IPS-20b (cell line): ENCODE measurements around the gene BICRAL.

Experiments used
- H3K27ac ChIP-seq: one replicate; pipeline ENCODE4 v1.5.1; 2013; ENCODE audit warnings: low read length
- H3K27me3 ChIP-seq: 2 replicates; pipeline ENCODE4 v1.6.1; 2013; ENCODE audit warnings: mild to moderate bottlenecking, low read length, inconsistent platforms; ENCODE audit not compliant: insufficient read depth
- H3K36me3 ChIP-seq: 2 replicates; pipeline ENCODE4 v1.6.1; 2013; ENCODE audit warnings: low read depth, mild to moderate bottlenecking, inconsistent platforms, low read length, moderate library complexity; ENCODE audit not compliant: insufficient read depth
- H3K4me1 ChIP-seq: 2 replicates; pipeline ENCODE4 v1.6.1; 2013; ENCODE audit warnings: mild to moderate bottlenecking, control low read depth, inconsistent platforms, low read length, moderate library complexity; ENCODE audit not compliant: insufficient read depth
- H3K4me3 ChIP-seq: 2 replicates; pipeline ENCODE4 v1.5.1; 2013; ENCODE audit warnings: mild to moderate bottlenecking, low read length, inconsistent platforms
- H3K9ac ChIP-seq: 2 replicates; pipeline ENCODE4 v1.6.1; 2013; ENCODE audit warnings: low read depth, mild to moderate bottlenecking, inconsistent platforms, low read length, moderate library complexity
- H3K9me3 ChIP-seq: 2 replicates; pipeline ENCODE4 v1.6.1; 2013; ENCODE audit warnings: mild to moderate bottlenecking, low read depth, low read length, inconsistent platforms; ENCODE audit not compliant: insufficient read depth

The BICRAL gene

DNA sequence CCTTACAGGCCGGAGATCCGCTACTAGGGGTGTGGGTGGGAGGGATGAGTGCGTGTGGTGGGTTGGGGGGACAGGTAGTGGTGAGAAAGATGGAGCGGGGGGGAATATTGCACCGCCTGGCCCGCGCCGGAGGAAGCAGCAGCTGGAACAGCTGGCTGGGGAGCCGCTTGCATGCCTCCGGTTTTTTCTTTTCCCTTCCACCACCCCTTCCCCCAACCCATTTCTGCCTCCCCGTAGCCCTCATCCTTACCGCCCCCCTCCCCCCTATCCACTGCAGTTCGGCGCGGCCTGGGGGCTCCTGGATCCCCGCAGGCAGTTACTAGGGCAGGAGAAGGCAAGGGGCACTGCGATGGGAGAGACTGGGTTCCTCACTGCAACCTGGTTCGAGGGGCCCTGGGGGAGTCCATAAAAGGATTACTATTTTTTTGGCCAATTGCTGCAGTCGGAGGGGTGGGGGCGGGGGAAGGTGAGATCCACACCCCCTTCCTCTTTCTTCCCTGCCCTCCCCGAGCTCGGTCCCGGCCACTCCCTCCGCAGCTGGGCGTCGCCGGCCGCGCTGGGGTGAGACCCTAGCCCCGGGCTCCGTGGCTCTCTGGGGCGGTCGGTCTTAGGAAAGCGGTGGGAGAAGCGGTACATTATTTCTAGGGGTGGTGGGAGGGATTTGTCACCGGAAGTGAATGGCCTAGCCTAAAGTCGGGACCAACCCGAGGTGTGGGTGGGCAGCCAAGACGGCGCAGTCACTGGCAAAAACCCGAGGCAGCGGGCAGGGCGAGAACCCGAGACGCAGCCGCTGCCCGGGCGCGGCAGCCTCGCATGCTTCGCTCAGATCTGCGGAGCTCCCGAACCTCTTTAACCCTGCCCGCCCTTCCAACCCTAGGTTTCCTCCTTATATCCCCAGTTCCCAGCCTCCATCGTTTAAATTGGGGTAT is 35.1 kb upstream of the BICRAL start:
- peak overlapping the region; percentile 94 for H3K27ac ChIP-seq
- H3K4me1 ChIP-seq = peaks cover 9% of the 10 kb centered on the region
- no peaks in the 10 kb centered on the region for H3K9me3 ChIP-seq

DNA sequence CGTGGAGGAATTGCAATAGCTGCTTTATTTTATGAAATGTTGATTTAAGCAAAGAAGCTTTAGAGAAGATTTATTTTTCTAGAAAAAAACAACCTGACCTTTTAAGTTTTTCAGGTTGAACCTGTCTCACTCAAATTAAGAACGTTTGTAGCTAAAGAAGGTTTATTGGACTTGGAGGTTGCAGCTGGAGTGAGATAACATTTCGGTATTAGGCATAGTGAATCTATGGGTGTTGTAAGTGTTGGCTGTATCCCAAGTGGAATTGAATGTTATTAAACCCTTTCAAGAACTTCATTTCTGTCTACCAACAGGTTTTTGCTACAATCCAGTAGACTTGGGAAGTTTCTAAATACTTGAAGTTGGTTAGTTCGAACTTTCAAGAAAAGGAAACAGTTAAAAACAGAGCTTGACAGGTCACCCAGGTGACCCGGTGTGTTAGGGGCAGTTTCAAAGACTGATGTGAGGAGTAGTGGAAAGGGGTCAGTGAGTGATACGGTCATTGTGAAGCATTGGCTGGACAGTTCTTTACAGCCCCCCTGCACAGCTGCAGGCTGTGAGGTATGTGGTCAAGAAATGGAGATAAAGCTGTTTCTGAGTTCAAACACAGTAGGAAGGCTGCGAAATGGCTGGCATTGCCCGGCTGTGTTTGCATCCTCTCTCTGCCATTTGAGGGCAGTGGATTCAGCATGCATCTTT is 33.5 kb upstream of the BICRAL start:
- Histone ChIP-seq H3K27ac (no peak overlapping the region), H3K4me1 (peaks cover 9% of the 10 kb centered on the region), H3K36me3 (no peaks in the 10 kb centered on the region), H3K27me3 (no peaks in the 10 kb centered on the region), H3K9ac (peak overlapping the region; percentile 88; the same call in 1 of the 2 replicates), H3K9me3 (no peaks in the 10 kb centered on the region), H3K4me3 (peak overlapping the region; percentile 79; the same call in 1 of the 2 replicates)

More for the DNA sequence above, 35.1 kb upstream of the BICRAL start:
- no peaks in the 10 kb centered on the region for H3K36me3 ChIP-seq
- peak overlapping the region; percentile 79 for H3K4me3 ChIP-seq
- no peaks in the 10 kb centered on the region for H3K27me3 ChIP-seq
- H3K9ac ChIP-seq = peak overlapping the region; percentile 88

GRCh38 chr6:42751055-42751454 is 30.8 kb upstream of the BICRAL start:
- Histone ChIP-seq H3K4me1 (peaks cover 8% of the 10 kb centered on the region; the same call in 1 of the 2 replicates), H3K4me3 (no peak overlapping the region), H3K27ac (no peak overlapping the region), H3K9ac (no peak overlapping the region), H3K27me3 (no peaks in the 10 kb centered on the region), H3K9me3 (no peaks in the 10 kb centered on the region), H3K36me3 (no peaks in the 10 kb centered on the region)

GRCh38 chr6:42754759-42755158 is 27.1 kb upstream of the BICRAL start:
- Histone ChIP-seq H3K27me3 (no peaks in the 10 kb centered on the region), H3K9me3 (no peaks in the 10 kb centered on the region), H3K27ac (no peak overlapping the region), H3K36me3 (0 out of 2 replicates have a peak, but pooled peaks cover 7% of the 10 kb centered on the region), H3K4me1 (peaks cover 26% of the 10 kb centered on the region; the same call in 1 of the 2 replicates), H3K4me3 (no peak overlapping the region), H3K9ac (no peak overlapping the region)

DNA sequence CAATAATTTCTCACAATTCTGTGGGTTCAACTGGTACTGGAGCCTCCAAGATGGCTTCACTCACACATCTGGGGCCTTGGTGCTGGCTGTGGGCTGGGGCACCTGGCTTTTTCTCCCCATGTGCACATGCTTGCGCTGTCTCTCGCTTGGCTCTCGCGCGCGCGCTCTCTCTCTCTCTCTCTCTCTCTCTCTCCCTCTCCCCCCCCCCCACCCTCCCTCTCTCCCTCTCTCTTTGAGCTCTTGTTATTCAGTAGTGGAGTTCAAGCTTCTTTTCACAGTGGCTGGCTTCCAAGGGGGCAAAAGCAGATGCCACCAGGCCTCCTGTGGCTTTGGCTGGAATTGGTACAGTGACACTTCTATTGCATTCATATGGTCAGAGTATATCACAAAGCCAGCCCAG is 25.1 kb upstream of the BICRAL start:
- Histone ChIP-seq H3K27me3 (no peaks in the 10 kb centered on the region), H3K4me1 (peaks cover 27% of the 10 kb centered on the region; the same call in 1 of the 2 replicates), H3K27ac (peak overlapping the region; percentile 8), H3K9ac (peak overlapping the region; percentile 59; the same call in 1 of the 2 replicates), H3K9me3 (no peaks in the 10 kb centered on the region), H3K36me3 (0 out of 2 replicates have a peak, but pooled peaks cover 7% of the 10 kb centered on the region), H3K4me3 (peak overlapping the region; percentile 44; the same call in 1 of the 2 replicates)

DNA sequence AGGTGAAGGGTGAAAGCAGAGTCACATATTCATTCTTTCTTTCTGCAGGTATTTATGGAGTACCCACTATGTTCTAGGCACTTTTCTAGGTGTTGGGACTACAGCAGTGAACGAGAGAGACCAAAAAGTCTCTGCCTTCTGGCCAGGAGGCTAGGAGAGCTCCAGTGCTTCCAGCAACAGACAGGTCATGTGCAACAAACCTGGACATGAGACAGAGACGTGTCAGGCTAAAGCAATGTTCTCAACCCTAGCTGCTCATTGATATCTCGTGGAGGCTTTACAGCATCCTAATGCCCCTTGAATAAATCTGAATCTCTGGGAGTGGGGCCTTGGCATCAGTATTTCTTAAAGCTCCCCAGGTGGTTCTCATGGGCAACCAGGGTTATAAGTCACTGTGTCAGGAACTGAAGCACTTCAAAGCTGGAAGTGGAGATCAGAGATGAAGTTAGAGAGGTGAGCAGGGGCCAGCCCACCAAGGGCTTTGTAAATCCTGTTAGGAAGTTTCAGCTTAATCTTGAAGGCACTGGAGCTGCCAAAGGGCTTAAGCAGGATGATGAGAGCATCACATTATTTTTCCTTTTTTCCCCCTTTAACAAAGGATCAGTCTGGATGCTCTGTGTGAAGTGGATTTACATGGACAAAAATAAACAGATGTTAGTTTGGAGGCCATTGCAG is 23.0 kb upstream of the BICRAL start:
- H3K4me1 ChIP-seq = peaks cover 33% of the 10 kb centered on the region; the same call in 1 of the 2 replicates
- no peak overlapping the region for H3K9ac ChIP-seq
- H3K4me3 ChIP-seq = no peak overlapping the region
- H3K9me3 ChIP-seq = no peaks in the 10 kb centered on the region
- 0 out of 2 replicates have a peak, but pooled peaks cover 7% of the 10 kb centered on the region for H3K36me3 ChIP-seq
- H3K27me3 ChIP-seq = no peaks in the 10 kb centered on the region
- no peak overlapping the region for H3K27ac ChIP-seq

DNA sequence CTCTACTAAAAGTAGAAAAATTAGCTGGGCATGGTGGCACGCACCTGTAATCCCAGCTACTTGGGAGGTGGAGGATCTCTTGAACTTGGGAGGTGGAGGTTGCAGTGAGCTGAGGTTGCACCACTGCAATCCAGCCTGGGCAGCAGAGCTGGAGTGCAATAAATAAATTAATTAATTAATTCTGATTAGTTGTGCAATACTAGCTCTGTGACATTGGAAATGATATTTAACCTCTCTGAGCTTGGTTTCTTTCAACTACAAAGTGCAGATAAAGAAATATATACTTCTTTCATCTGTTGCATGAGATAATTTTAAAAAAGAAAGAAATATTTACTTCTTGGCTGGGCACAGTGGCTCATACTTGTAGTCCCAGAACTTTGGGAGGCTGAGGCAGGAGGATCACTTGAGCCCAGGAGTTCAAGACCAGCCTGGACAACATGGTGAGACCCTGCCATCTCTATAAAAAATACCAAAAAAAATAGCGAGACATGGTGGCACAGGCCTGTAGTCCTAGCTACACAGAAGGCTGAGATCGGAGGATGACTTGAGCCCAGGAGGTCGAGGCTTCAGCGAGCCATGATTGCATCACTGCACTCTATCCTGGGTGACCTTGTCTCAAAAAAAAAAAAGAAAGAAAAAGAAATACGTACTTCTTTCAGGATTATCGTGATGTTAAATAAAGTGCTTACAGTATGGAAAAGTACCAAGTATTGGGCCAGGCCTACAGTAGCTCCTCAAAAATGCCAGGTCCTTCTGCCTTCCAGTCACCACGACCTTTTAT is 20.4 kb upstream of the BICRAL start:
- Histone ChIP-seq H3K4me1 (peaks cover 20% of the 10 kb centered on the region; the same call in 1 of the 2 replicates), H3K36me3 (0 out of 2 replicates have a peak, but pooled peaks cover 7% of the 10 kb centered on the region), H3K4me3 (no peak overlapping the region), H3K27ac (no peak overlapping the region), H3K27me3 (no peaks in the 10 kb centered on the region), H3K9ac (peak overlapping the region; percentile 52; the same call in 1 of the 2 replicates), H3K9me3 (no peaks in the 10 kb centered on the region)

DNA sequence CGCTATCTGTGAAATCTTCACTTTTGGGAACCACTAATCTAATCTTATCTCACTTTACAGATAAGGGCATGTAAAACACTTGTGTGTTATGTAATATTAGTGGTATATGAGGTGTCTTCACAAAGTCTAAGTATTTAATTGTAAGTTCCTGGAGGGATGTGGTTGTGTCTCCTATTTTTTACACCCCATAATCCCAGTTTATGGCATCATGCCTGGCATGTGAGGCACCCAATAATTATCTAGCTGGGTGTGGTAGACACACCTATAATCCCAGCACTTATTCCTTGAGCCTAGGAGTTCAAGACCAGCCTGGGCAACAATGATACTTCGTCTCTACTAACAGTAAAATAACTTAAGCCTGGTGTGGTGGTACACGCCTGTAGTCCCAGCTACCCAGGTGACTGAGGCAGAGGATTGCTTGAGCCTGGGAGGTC is 19.4 kb upstream of the BICRAL start:
- H3K4me1 ChIP-seq = peaks cover 16% of the 10 kb centered on the region; the same call in 1 of the 2 replicates
- 0 out of 2 replicates have a peak, but pooled peaks cover 7% of the 10 kb centered on the region for H3K36me3 ChIP-seq
- H3K27me3 ChIP-seq = no peaks in the 10 kb centered on the region
- no peak overlapping the region for H3K4me3 ChIP-seq
- no peak overlapping the region for H3K27ac ChIP-seq
- no peak overlapping the region for H3K9ac ChIP-seq
- H3K9me3 ChIP-seq = no peaks in the 10 kb centered on the region

DNA sequence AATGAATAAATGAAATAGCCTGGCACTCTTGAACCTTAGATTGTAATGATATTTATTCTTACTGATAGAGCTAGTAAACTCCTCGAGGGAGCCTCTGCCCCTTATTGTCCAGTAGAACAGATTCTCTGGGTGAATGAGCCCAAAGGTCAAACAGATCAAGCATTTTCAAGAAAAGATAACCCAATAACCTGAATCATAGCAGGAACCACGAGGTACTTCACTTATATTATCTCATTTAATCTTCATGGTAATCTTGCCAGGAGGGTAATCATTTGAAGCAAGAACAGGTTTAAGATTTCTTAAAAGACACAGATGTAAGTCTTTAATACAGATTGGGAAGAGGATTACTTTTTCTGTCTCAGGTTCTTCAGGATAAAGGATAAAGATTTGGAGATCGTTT is 18.9 kb upstream of the BICRAL start:
- Histone ChIP-seq H3K9me3 (no peaks in the 10 kb centered on the region), H3K36me3 (0 out of 2 replicates have a peak, but pooled peaks cover 7% of the 10 kb centered on the region), H3K4me3 (no peak overlapping the region), H3K27me3 (no peaks in the 10 kb centered on the region), H3K9ac (no peak overlapping the region), H3K4me1 (peaks cover 10% of the 10 kb centered on the region; the same call in 1 of the 2 replicates), H3K27ac (no peak overlapping the region)

DNA sequence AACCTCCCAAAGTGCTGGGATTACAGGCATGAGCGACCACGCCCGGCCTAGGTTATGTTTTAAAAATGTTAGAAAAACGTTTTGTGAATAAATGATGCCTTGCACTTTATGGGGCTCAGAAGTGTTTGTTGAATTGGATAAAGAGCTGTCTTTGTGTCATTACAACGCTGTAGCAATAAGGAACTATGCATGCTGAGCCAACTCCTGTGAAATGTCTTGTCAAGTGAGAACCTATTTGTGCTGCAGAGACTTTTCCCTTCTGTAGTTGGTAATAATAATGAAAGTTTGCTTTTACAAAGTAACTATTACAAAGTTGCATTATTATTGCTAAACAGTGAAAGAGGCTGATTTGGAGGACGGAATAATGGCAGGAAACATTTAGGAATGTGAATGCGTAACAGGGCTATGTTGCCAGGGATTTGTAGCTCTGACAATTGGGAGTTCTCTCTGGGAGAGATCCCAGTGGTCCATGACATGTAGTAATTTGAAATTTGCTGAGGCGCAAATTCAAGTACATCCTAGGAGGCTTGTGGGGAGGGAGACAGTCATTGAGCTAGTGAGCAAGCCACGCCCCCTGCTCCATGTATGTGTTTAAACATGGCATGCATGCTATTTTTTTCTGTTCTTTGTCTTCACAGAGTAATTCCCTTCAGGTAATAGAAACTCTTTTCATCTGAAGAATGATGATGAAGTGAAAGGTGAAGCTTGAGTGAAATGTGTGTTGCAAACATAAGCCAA is 16.8 kb upstream of the BICRAL start:
- Histone ChIP-seq H3K4me3 (no peak overlapping the region), H3K36me3 (no peaks in the 10 kb centered on the region), H3K4me1 (peaks cover 7% of the 10 kb centered on the region; the same call in 1 of the 2 replicates), H3K27ac (no peak overlapping the region), H3K9ac (no peak overlapping the region), H3K27me3 (no peaks in the 10 kb centered on the region), H3K9me3 (no peaks in the 10 kb centered on the region)
